HepG2 (cell line): ENCODE data around the gene POU5F1. TPM values are rescaled to one million over a fixed set of nuclear protein-coding genes. Genes with fewer than 3 reads are reported as not detected.

Experiments
- HIVEP1 ChIP-seq: sonication (generic); formaldehyde crosslinking; IDR thresholded peaks from 2 replicates; pipeline ENCODE4 v1.4.0; 2020; ENCODE audit warnings: mild to moderate bottlenecking, missing genetic modification reagents
- NPAS2 ChIP-seq: sonication (generic); formaldehyde crosslinking; IDR thresholded peaks from 2 replicates; pipeline ENCODE4 v1.8.0; 2022; ENCODE audit warnings: mild to moderate bottlenecking, missing genetic modification reagents, borderline replicate concordance
- SUZ12 ChIP-seq: fragments of 150-350 bp; IDR thresholded peaks from 2 replicates; pipeline ENCODE4 v1.6.1; 2014; ENCODE audit warnings: low read depth, low read length
- TAF15 ChIP-seq: fragments of 200-400 bp; formaldehyde crosslinking; IDR thresholded peaks from one replicate; pipeline ENCODE4 v1.6.1; 2018; ENCODE audit warnings: mild to moderate bottlenecking, low read depth, low read length; ENCODE audit not compliant: poor library complexity, severe bottlenecking
- ZC3H4 ChIP-seq: sonication (generic); formaldehyde crosslinking; IDR thresholded peaks from 2 replicates; pipeline ENCODE4 v1.4.0; 2020; ENCODE audit warnings: missing genetic modification reagents, borderline replicate concordance
- ZFP82 ChIP-seq: sonication (generic); formaldehyde crosslinking; IDR thresholded peaks from 2 replicates; pipeline ENCODE4 v1.5.1; 2020; ENCODE audit warnings: mild to moderate bottlenecking, missing genetic modification reagents, borderline replicate concordance
- ZNF577 ChIP-seq: sonication (generic); formaldehyde crosslinking; IDR thresholded peaks from 2 replicates; pipeline ENCODE4 v1.4.0; 2020; ENCODE audit warnings: mild to moderate bottlenecking, low read depth, missing genetic modification reagents, borderline replicate concordance
- ZNF672 ChIP-seq: sonication (generic); formaldehyde crosslinking; IDR thresholded peaks from 2 replicates; pipeline ENCODE4 v1.8.1; 2022; ENCODE audit warnings: missing genetic modification reagents
- polyA plus RNA-seq, 8 experiments: library from polyadenylated mRNA; depleted of rRNA in 3 of 8; stranded (reverse) in 7 of 8; unstranded in 1 of 8; fragments of >200 nt; fragmentation: Illumina TruSeq in 4 of 8; extraction: Trizol in 4 of 8; gene quantifications; 2 replicates each; pipeline versions ENCODE4 v1.2.1 to v1.2.3, GENCODE V29; 2011 to 2016; ENCODE audit warnings: low read depth in 4 of 8, missing spikeins in 1 of 8, mixed read lengths in 1 of 8; ENCODE audit not compliant: insufficient read depth in 1 of 8
- total RNA-seq, 5 experiments: library from RNA; depleted of rRNA; stranded (reverse); fragments of >200 nt; fragmentation: Illumina TruSeq; extraction: Trizol; gene quantifications; 2 replicates each; pipeline ENCODE4 v1.2.3, GENCODE V29; 2016; ENCODE audit warnings: low read depth in 1 of 5
- TF ChIP-seq, protein P1 (sequence below): sonication (generic); formaldehyde crosslinking; IDR thresholded peaks from 2 replicates; pipeline ENCODE4 v1.5.0; 2020; ENCODE audit warnings: mild to moderate bottlenecking, missing genetic modification reagents, borderline replicate concordance
- TF ChIP-seq, protein P2 (sequence below): IDR thresholded peaks from 2 replicates; pipeline ENCODE4 v1.6.1; 2016; ENCODE audit warnings: mild to moderate bottlenecking, missing biosample characterization, missing genetic modification reagents
- TF ChIP-seq, protein P3 (sequence below): sonication (generic); formaldehyde crosslinking; IDR thresholded peaks from 2 replicates; pipeline ENCODE4 v1.4.0; 2020; ENCODE audit warnings: missing genetic modification reagents, borderline replicate concordance
- TF ChIP-seq, protein P4 (sequence below): sonication (generic); formaldehyde crosslinking; IDR thresholded peaks from 2 replicates; pipeline ENCODE4 v1.4.0; 2020; ENCODE audit warnings: missing genetic modification reagents

POU5F1 gene
- total and polyA plus RNA-seq, 2 of the 13 experiments (the other 11 are each of a cell fraction or from before 2014, with no cell fraction given) = 2.5 to 7.2 TPM

DNA sequence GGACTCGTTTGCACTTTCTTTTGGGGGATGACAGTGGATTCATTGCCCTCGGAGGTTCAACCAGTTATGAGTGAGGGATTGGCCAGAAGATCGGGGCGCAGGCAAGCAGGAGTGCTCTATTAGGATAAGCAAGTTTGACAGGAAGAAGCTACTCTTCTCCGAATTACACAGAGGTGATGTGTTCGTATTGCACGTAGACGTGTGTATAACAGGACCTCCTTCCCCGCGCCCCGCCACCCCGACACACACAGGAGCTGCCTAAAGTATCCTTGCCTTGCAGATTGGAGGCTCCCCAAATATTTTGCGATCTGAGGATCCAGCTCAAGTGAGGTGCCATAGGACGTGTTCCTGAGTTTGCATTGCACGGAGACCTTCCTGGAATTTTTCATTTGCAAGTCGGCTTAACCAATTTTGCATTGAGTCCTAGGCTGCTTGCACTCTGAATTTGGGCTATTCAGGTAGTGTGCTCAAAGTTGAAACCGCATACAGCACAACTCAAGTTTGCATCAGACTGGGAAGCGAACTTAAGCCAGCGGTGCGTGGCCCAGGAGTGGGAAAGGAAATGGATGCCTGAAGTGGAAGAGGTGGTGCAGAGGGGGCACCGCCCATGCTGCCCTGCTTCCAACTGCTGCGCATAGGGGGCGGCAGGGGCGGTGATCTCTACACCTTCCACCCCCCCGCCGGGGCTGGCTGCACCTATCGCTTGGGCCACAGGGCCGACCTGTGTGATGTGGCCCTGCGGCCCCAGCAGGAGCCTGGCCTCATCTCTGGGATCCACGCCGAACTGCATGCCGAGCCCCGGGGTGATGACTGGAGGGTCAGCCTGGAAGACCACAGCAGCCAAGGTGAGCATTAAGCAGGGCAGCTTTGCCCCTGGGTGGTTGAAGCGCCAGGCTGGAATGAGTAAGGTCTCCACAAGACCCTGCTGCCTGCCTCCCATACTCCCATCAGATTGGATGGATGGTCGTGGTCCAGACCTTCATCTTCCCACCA is 11.3 kb downstream of the POU5F1 start (continued):
- TF ChIP-seq, protein P1, sequence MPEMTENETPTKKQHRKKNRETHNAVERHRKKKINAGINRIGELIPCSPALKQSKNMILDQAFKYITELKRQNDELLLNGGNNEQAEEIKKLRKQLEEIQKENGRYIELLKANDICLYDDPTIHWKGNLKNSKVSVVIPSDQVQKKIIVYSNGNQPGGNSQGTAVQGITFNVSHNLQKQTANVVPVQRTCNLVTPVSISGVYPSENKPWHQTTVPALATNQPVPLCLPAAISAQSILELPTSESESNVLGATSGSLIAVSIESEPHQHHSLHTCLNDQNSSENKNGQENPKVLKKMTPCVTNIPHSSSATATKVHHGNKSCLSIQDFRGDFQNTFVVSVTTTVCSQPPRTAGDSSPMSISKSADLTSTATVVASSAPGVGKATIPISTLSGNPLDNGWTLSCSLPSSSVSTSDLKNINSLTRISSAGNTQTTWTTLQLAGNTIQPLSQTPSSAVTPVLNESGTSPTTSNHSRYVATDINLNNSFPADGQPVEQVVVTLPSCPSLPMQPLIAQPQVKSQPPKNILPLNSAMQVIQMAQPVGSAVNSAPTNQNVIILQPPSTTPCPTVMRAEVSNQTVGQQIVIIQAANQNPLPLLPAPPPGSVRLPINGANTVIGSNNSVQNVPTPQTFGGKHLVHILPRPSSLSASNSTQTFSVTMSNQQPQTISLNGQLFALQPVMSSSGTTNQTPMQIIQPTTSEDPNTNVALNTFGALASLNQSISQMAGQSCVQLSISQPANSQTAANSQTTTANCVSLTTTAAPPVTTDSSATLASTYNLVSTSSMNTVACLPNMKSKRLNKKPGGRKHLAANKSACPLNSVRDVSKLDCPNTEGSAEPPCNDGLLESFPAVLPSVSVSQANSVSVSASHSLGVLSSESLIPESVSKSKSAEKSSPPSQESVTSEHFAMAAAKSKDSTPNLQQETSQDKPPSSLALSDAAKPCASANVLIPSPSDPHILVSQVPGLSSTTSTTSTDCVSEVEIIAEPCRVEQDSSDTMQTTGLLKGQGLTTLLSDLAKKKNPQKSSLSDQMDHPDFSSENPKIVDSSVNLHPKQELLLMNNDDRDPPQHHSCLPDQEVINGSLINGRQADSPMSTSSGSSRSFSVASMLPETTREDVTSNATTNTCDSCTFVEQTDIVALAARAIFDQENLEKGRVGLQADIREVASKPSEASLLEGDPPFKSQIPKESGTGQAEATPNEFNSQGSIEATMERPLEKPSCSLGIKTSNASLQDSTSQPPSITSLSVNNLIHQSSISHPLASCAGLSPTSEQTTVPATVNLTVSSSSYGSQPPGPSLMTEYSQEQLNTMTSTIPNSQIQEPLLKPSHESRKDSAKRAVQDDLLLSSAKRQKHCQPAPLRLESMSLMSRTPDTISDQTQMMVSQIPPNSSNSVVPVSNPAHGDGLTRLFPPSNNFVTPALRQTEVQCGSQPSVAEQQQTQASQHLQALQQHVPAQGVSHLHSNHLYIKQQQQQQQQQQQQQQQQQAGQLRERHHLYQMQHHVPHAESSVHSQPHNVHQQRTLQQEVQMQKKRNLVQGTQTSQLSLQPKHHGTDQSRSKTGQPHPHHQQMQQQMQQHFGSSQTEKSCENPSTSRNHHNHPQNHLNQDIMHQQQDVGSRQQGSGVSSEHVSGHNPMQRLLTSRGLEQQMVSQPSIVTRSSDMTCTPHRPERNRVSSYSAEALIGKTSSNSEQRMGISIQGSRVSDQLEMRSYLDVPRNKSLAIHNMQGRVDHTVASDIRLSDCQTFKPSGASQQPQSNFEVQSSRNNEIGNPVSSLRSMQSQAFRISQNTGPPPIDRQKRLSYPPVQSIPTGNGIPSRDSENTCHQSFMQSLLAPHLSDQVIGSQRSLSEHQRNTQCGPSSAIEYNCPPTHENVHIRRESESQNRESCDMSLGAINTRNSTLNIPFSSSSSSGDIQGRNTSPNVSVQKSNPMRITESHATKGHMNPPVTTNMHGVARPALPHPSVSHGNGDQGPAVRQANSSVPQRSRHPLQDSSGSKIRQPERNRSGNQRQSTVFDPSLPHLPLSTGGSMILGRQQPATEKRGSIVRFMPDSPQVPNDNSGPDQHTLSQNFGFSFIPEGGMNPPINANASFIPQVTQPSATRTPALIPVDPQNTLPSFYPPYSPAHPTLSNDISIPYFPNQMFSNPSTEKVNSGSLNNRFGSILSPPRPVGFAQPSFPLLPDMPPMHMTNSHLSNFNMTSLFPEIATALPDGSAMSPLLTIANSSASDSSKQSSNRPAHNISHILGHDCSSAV (CRISPR knock-in tag) = no peak
- TF ChIP-seq NPAS2 (CRISPR knock-in tag) = no peak
- TF ChIP-seq HIVEP1 (CRISPR knock-in tag) = no peak; the same call in 1 of the 2 replicates
- no peak for TF ChIP-seq ZNF672
- TF ChIP-seq, protein P2, sequence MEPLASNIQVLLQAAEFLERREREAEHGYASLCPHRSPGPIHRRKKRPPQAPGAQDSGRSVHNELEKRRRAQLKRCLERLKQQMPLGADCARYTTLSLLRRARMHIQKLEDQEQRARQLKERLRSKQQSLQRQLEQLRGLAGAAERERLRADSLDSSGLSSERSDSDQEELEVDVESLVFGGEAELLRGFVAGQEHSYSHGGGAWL (CRISPR knock-in tag) = no peak
- no peak for TF ChIP-seq TAF15
- TF ChIP-seq, protein P3, sequence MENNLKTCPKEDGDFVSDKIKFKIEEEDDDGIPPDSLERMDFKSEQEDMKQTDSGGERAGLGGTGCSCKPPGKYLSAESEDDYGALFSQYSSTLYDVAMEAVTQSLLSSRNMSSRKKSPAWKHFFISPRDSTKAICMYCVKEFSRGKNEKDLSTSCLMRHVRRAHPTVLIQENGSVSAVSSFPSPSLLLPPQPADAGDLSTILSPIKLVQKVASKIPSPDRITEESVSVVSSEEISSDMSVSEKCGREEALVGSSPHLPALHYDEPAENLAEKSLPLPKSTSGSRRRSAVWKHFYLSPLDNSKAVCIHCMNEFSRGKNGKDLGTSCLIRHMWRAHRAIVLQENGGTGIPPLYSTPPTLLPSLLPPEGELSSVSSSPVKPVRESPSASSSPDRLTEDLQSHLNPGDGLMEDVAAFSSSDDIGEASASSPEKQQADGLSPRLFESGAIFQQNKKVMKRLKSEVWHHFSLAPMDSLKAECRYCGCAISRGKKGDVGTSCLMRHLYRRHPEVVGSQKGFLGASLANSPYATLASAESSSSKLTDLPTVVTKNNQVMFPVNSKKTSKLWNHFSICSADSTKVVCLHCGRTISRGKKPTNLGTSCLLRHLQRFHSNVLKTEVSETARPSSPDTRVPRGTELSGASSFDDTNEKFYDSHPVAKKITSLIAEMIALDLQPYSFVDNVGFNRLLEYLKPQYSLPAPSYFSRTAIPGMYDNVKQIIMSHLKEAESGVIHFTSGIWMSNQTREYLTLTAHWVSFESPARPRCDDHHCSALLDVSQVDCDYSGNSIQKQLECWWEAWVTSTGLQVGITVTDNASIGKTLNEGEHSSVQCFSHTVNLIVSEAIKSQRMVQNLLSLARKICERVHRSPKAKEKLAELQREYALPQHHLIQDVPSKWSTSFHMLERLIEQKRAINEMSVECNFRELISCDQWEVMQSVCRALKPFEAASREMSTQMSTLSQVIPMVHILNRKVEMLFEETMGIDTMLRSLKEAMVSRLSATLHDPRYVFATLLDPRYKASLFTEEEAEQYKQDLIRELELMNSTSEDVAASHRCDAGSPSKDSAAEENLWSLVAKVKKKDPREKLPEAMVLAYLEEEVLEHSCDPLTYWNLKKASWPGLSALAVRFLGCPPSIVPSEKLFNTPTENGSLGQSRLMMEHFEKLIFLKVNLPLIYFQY = no peak
- no peak for TF ChIP-seq ZFP82 (CRISPR knock-in tag)
- TF ChIP-seq SUZ12 = no peak
- TF ChIP-seq, protein P4, sequence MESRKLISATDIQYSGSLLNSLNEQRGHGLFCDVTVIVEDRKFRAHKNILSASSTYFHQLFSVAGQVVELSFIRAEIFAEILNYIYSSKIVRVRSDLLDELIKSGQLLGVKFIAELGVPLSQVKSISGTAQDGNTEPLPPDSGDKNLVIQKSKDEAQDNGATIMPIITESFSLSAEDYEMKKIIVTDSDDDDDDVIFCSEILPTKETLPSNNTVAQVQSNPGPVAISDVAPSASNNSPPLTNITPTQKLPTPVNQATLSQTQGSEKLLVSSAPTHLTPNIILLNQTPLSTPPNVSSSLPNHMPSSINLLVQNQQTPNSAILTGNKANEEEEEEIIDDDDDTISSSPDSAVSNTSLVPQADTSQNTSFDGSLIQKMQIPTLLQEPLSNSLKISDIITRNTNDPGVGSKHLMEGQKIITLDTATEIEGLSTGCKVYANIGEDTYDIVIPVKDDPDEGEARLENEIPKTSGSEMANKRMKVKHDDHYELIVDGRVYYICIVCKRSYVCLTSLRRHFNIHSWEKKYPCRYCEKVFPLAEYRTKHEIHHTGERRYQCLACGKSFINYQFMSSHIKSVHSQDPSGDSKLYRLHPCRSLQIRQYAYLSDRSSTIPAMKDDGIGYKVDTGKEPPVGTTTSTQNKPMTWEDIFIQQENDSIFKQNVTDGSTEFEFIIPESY (CRISPR knock-in tag) = no peak
- TF ChIP-seq ZNF577 (CRISPR knock-in tag) = no peak
- no peak for TF ChIP-seq ZC3H4 (CRISPR knock-in tag)
